IMR-90 (cell line): ENCODE data around the gene EGFR. TPM values are rescaled to one million over a fixed set of nuclear protein-coding genes. Genes with fewer than 3 reads are reported as not detected.

ENCODE experiments used
- ATAC-seq: fragments of 200-7000 bp; cut with Tn5 transposase; 2 replicates; pipeline ENCODE4 v1.9.1; 2020; ENCODE audit warnings: low read depth, mild to moderate bottlenecking, moderate library complexity
- BruUV-seq: library from RNA; stranded (reverse); fragments of 400-500 nt; replicated peaks from 2 replicates; lab custom pipeline; 2021; lab: Mats Ljungman, UMichigan
- CTCF ChIA-PET: fragments of 300-600 bp; formaldehyde crosslinking; extraction: SDS; loops from one replicate; lab custom pipeline; 2021; ENCODE audit warnings: antibody characterized with exemption; lab: Yijun Ruan, JAX
- POLR2A ChIA-PET: fragments of 300-600 bp; sonication (Branson Sonifier 250); formaldehyde crosslinking; loops from one replicate; lab custom pipeline; 2022; ENCODE audit warnings: antibody characterized with exemption; ENCODE audit not compliant: unreplicated experiment; lab: Charles Lee
- DNase-seq: peaks from one replicate; pipeline ENCODE4 v3.0.0; 2013
- H2AFZ ChIP-seq: replicated peaks from 2 replicates; pipeline ENCODE3; 2013; ENCODE audit warnings: low read length, mild to moderate bottlenecking; ENCODE audit not compliant: poor library complexity
- H2AK5ac ChIP-seq: 2 replicates; pipeline ENCODE4 v1.6.1; 2013; ENCODE audit warnings: low read depth, low read length, inconsistent platforms
- H2AK9ac ChIP-seq: replicated peaks from 2 replicates; pipeline ENCODE3; 2013; ENCODE audit warnings: mild to moderate bottlenecking, low read depth, low read length, moderate library complexity; ENCODE audit not compliant: poor library complexity
- H2BK120ac ChIP-seq: 2 replicates; pipeline ENCODE4 v1.6.1; 2013; ENCODE audit warnings: low read depth, low read length, inconsistent platforms
- H2BK15ac ChIP-seq: 3 replicates; pipeline ENCODE4 v1.6.1; 2013; ENCODE audit warnings: low read depth, low read length, inconsistent platforms
- H2BK20ac ChIP-seq: 2 replicates; pipeline ENCODE4 v1.6.1; 2013; ENCODE audit warnings: low read depth, mild to moderate bottlenecking, inconsistent platforms, low read length, moderate library complexity
- H2BK5ac ChIP-seq: 2 replicates; pipeline ENCODE4 v1.6.1; 2013; ENCODE audit warnings: mild to moderate bottlenecking, low read depth, low read length, inconsistent platforms; ENCODE audit not compliant: poor library complexity, severe bottlenecking
- H3K14ac ChIP-seq: replicated peaks from 2 replicates; pipeline ENCODE4 v1.6.1; 2013; ENCODE audit warnings: low read depth, low read length, inconsistent platforms
- H3K18ac ChIP-seq: 2 replicates; pipeline ENCODE4 v1.6.1; 2013; ENCODE audit warnings: low read depth, low read length, control low read depth
- H3K23ac ChIP-seq: 2 replicates; pipeline ENCODE4 v1.6.1; 2013; ENCODE audit warnings: low read depth, low read length, inconsistent platforms
- H3K27ac ChIP-seq: 2 replicates; pipeline ENCODE4 v1.5.1; 2013; ENCODE audit warnings: mild to moderate bottlenecking, control low read depth, low read length; ENCODE audit not compliant: insufficient read depth
- H3K27me3 ChIP-seq: 2 replicates; pipeline ENCODE4 v1.6.1; 2013; ENCODE audit warnings: low read length; ENCODE audit not compliant: control insufficient read depth, insufficient read depth
- H3K36me3 ChIP-seq: 2 replicates; pipeline ENCODE4 v1.6.1; 2013; ENCODE audit warnings: low read length, mixed read lengths; ENCODE audit not compliant: control insufficient read depth, insufficient read depth
- H3K4ac ChIP-seq: 2 replicates; pipeline ENCODE4 v1.6.1; 2013; ENCODE audit warnings: low read depth, low read length, inconsistent platforms
- H3K4me1 ChIP-seq: 2 replicates; pipeline ENCODE4 v1.6.1; 2013; ENCODE audit warnings: low read length, mixed read lengths; ENCODE audit not compliant: control insufficient read depth, insufficient read depth
- H3K4me2 ChIP-seq: 2 replicates; pipeline ENCODE4 v1.6.1; 2013; ENCODE audit warnings: low read depth, mild to moderate bottlenecking, control low read depth, low read length, moderate library complexity
- H3K4me3 ChIP-seq: 2 replicates; pipeline ENCODE4 v1.5.1; 2013; ENCODE audit warnings: low read depth, mild to moderate bottlenecking, control low read depth, low read length, moderate library complexity; ENCODE audit not compliant: insufficient read depth
- H3K56ac ChIP-seq: 2 replicates; pipeline ENCODE4 v1.6.1; 2013; ENCODE audit warnings: low read length, inconsistent platforms; ENCODE audit not compliant: insufficient read depth; ENCODE audit errors: extremely low read depth
- H3K79me1 ChIP-seq, 2 experiments: 2 replicates each; pipeline ENCODE4 v1.6.1; 2013; ENCODE audit warnings: low read length in 2 of 2, inconsistent platforms in 1 of 2, low read depth in 1 of 2
- H3K9ac ChIP-seq: 2 replicates; pipeline ENCODE4 v1.6.1; 2013; ENCODE audit warnings: low read depth, low read length, control low read depth
- H3K9me1 ChIP-seq: 2 replicates; pipeline ENCODE4 v1.6.1; 2013; ENCODE audit warnings: low read length, inconsistent platforms; ENCODE audit not compliant: insufficient read depth
- H3K9me3 ChIP-seq: 2 replicates; pipeline ENCODE4 v1.6.1; 2013; ENCODE audit warnings: low read length; ENCODE audit not compliant: control insufficient read depth, insufficient read depth
- H4K20me1 ChIP-seq: 2 replicates; pipeline ENCODE4 v1.6.1; 2013; ENCODE audit warnings: low read length, inconsistent platforms; ENCODE audit not compliant: insufficient read depth
- H4K5ac ChIP-seq: 2 replicates; pipeline ENCODE4 v1.6.1; 2013; ENCODE audit warnings: mild to moderate bottlenecking, low read depth, low read length, control low read depth
- H4K8ac ChIP-seq, 2 experiments: 2 replicates each; pipeline ENCODE4 v1.6.1; 2013; ENCODE audit warnings: low read depth in 2 of 2, low read length in 2 of 2, control low read depth in 1 of 2, inconsistent platforms in 1 of 2
- H4K91ac ChIP-seq: 2 replicates; pipeline ENCODE4 v1.6.1; 2013; ENCODE audit warnings: low read depth, low read length, inconsistent platforms; ENCODE audit not compliant: insufficient read depth
- BHLHE40 ChIP-seq: fragments of 150-350 bp; IDR thresholded peaks from 2 replicates; pipeline ENCODE4 v1.6.1; 2016; ENCODE audit warnings: mild to moderate bottlenecking, low read depth, low read length
- CEBPB ChIP-seq: IDR thresholded peaks from 2 replicates; pipeline ENCODE4 v1.6.1; 2012; ENCODE audit warnings: low read depth, low read length, improper control_type of control experiment
- CHD1 ChIP-seq: IDR thresholded peaks from 2 replicates; pipeline ENCODE4 v1.6.1; 2012; ENCODE audit warnings: low read depth, low read length, improper control_type of control experiment
- FOS ChIP-seq: fragments of 150-350 bp; IDR thresholded peaks from 2 replicates; pipeline ENCODE4 v1.6.1; 2016; ENCODE audit warnings: low read depth, low read length
- MAFK ChIP-seq: IDR thresholded peaks from 2 replicates; pipeline ENCODE4 v1.6.1; 2012; ENCODE audit warnings: low read depth, low read length, improper control_type of control experiment
- MAZ ChIP-seq: IDR thresholded peaks from 2 replicates; pipeline ENCODE4 v1.6.1; 2012; ENCODE audit warnings: low read depth, mild to moderate bottlenecking, low read length, improper control_type of control experiment, moderate library complexity, borderline replicate concordance
- MXI1 ChIP-seq: IDR thresholded peaks from 2 replicates; pipeline ENCODE4 v1.6.1; 2012; ENCODE audit warnings: low read depth, mild to moderate bottlenecking, low read length, moderate library complexity, borderline replicate concordance
- NFE2L2 ChIP-seq: fragments of 150-350 bp; IDR thresholded peaks from 2 replicates; pipeline ENCODE4 v1.6.1; 2016; ENCODE audit warnings: low read depth, mild to moderate bottlenecking, low read length
- POLR2A ChIP-seq: IDR thresholded peaks from 2 replicates; pipeline ENCODE4 v1.6.1; 2012; ENCODE audit warnings: mild to moderate bottlenecking, low read depth, low read length
- RAD21 ChIP-seq: IDR thresholded peaks from 2 replicates; pipeline ENCODE4 v1.6.1; 2012; ENCODE audit warnings: low read length, improper control_type of control experiment
- RCOR1 ChIP-seq: IDR thresholded peaks from 2 replicates; pipeline ENCODE4 v1.6.1; 2012; ENCODE audit warnings: mild to moderate bottlenecking, low read length, improper control_type of control experiment; ENCODE audit not compliant: insufficient replicate concordance
- RFX5 ChIP-seq: IDR thresholded peaks from 2 replicates; pipeline ENCODE4 v1.8.0; 2012; ENCODE audit warnings: low read depth, mild to moderate bottlenecking, low read length, moderate library complexity
- SMC3 ChIP-seq: fragments of 150-350 bp; IDR thresholded peaks from 2 replicates; pipeline ENCODE4 v1.6.1; 2016; ENCODE audit warnings: low read depth, mild to moderate bottlenecking, antibody characterized with exemption, low read length, moderate library complexity
- WGBS, 2 experiments: methylation state at CpG; one replicate each; pipeline versions ENCODE4 v1.1.5 to v1.1.7; 2013; ENCODE audit warnings: missing lambda C conversion rate in 2 of 2; ENCODE audit not compliant: insufficient read length in 1 of 2; ENCODE audit errors: extremely low coverage in 2 of 2; 5-methylcytosine and 5-hydroxymethylcytosine counted together
- dilution Hi-C: fragments of 300-500 bp; cut with HindIII; formaldehyde crosslinking; loops from one replicate; pipeline ENCODE4 v1.14.3; 2018; ENCODE audit warnings: low sequenced_read_pairs; ENCODE audit not compliant: unreplicated experiment
- in situ Hi-C: fragments of 300-500 bp; cut with MboI; formaldehyde crosslinking; loops from 3 replicates; pipeline ENCODE4 v1.14.3; 2019; ENCODE audit warnings: low sequenced_read_pairs, inconsistent platforms, mixed read lengths
- intact Hi-C: fragments of 100-400 bp; cut with micrococcal nuclease; formaldehyde crosslinking; loops from 2 replicates; pipeline ENCODE4 v1.10.0; 2022
- polyA plus RNA-seq, 3 experiments: library from polyadenylated mRNA; depleted of rRNA; stranded (reverse); fragments of >200 nt; gene quantifications; 2 replicates each; pipeline ENCODE4 v1.2.3, GENCODE V29; 2012; ENCODE audit warnings: low replicate concordance in 1 of 3
- total RNA-seq: library from RNA; depleted of rRNA; stranded (reverse); fragments of >200 nt; gene quantifications from 2 replicates; pipeline ENCODE4 v1.2.3, GENCODE V29; 2012
- TF ChIP-seq, protein P1 (sequence below): conservative IDR thresholded peaks from 2 replicates; pipeline ENCODE4 v1.5.1; 2012; ENCODE audit warnings: mild to moderate bottlenecking, low read depth, low read length, improper control_type of control experiment
- TF ChIP-seq, protein P2 (sequence below): fragments of 150-350 bp; IDR thresholded peaks from 2 replicates; pipeline ENCODE4 v1.6.1; 2017; ENCODE audit warnings: mild to moderate bottlenecking, antibody characterized with exemption, low read length, low read depth
- TF ChIP-seq, protein P3 (sequence below): fragments of 150-350 bp; IDR thresholded peaks from 2 replicates; pipeline ENCODE4 v1.6.1; 2016; ENCODE audit warnings: low read depth, mild to moderate bottlenecking, low read length, moderate library complexity, borderline replicate concordance

Gene EGFR
- total and polyA plus RNA-seq, 2 of the 4 experiments (the other 2 are of a cell fraction): 36.9 to 60.4 TPM

DNA sequence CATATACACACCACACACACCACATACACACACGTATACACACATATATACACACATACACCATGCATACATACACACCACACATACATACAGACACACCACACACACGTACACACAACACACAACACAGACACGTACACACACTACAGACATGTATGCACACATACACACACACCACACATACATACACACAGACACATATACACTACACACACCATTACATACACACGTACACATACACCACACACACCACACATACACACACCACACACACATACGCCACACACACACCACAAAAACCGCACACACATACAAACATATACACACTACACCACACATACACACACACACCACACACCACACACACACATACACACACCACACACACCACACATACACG, 184.5 kb downstream of the EGFR start:
- no peak for TF ChIP-seq POLR2A
- TF ChIP-seq CHD1: no peak
- no peak for TF ChIP-seq RAD21
- TF ChIP-seq FOS: no peak
- TF ChIP-seq, protein P1, sequence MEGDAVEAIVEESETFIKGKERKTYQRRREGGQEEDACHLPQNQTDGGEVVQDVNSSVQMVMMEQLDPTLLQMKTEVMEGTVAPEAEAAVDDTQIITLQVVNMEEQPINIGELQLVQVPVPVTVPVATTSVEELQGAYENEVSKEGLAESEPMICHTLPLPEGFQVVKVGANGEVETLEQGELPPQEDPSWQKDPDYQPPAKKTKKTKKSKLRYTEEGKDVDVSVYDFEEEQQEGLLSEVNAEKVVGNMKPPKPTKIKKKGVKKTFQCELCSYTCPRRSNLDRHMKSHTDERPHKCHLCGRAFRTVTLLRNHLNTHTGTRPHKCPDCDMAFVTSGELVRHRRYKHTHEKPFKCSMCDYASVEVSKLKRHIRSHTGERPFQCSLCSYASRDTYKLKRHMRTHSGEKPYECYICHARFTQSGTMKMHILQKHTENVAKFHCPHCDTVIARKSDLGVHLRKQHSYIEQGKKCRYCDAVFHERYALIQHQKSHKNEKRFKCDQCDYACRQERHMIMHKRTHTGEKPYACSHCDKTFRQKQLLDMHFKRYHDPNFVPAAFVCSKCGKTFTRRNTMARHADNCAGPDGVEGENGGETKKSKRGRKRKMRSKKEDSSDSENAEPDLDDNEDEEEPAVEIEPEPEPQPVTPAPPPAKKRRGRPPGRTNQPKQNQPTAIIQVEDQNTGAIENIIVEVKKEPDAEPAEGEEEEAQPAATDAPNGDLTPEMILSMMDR: no peak
- no peak for TF ChIP-seq RCOR1
- no peak for TF ChIP-seq NFE2L2
- TF ChIP-seq BHLHE40: no peak
- no peak for TF ChIP-seq CEBPB
- TF ChIP-seq, protein P2, sequence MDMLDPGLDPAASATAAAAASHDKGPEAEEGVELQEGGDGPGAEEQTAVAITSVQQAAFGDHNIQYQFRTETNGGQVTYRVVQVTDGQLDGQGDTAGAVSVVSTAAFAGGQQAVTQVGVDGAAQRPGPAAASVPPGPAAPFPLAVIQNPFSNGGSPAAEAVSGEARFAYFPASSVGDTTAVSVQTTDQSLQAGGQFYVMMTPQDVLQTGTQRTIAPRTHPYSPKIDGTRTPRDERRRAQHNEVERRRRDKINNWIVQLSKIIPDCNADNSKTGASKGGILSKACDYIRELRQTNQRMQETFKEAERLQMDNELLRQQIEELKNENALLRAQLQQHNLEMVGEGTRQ: no peak
- TF ChIP-seq MXI1: no peak
- no peak for TF ChIP-seq RFX5
- TF ChIP-seq, protein P3, sequence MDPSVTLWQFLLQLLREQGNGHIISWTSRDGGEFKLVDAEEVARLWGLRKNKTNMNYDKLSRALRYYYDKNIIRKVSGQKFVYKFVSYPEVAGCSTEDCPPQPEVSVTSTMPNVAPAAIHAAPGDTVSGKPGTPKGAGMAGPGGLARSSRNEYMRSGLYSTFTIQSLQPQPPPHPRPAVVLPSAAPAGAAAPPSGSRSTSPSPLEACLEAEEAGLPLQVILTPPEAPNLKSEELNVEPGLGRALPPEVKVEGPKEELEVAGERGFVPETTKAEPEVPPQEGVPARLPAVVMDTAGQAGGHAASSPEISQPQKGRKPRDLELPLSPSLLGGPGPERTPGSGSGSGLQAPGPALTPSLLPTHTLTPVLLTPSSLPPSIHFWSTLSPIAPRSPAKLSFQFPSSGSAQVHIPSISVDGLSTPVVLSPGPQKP: no peak
- no peak for TF ChIP-seq SMC3
- no peak for TF ChIP-seq MAFK
- TF ChIP-seq MAZ: no peak

More for the DNA sequence above, 184.5 kb downstream of the EGFR start:
- Histone ChIP-seq H3K4me3 (no peak overlapping the region), H4K91ac (no peak overlapping the region), H3K9me3 (no peaks in the 10 kb centered on the region), H3K27ac (no peak overlapping the region), H3K9ac (no peak overlapping the region), H4K8ac (no peak overlapping the region), H3K79me1 (peaks cover 21 to 72% of the 10 kb centered on the region in 2 experiments), H3K4me2 (no peak overlapping the region), H4K20me1 (peaks cover 12% of the 10 kb centered on the region), H3K14ac (no peak overlapping the region), H3K56ac (no peak overlapping the region), H2AK9ac (no peak overlapping the region), H3K23ac (no peak overlapping the region), H2BK5ac (peak overlapping the region; percentile 87), H2BK15ac (no peak overlapping the region), H3K4me1 (peaks cover 11% of the 10 kb centered on the region), H2AK5ac (peak overlapping the region; percentile 23; the same call in 1 of the 2 replicates), H3K4ac (no peak overlapping the region), H4K5ac (no peak overlapping the region), H2BK20ac (no peak overlapping the region), H3K18ac (no peak overlapping the region), H2AFZ (no peak overlapping the region), H3K36me3 (peaks cover 71% of the 10 kb centered on the region), H3K27me3 (no peaks in the 10 kb centered on the region), H3K9me1 (peaks cover 39% of the 10 kb centered on the region), H2BK120ac (no peak overlapping the region)
- in situ Hi-C loops (no loop called here), intact Hi-C loops (no loop called here), dilution Hi-C loops (no loop called here)
- 88 to 100% methylated on average over 1 to 6 of the region's 7 CpGs for WGBS, 2 experiments
- ChIA-PET POLR2A (interaction anchor here (0.6 kb wide), 1 partner anchor 12 kb away, joined by 3 read pairs; no protein-coding TSS in a partner anchor), CTCF (interaction anchor here (0.7 kb wide), 1 partner anchor 73 kb away, joined by 3 read pairs; no protein-coding TSS in a partner anchor)
- DNase-seq: no peak
- no TSS peak for BruUV-seq
- ATAC-seq: no peak
